GM12801 (cell line): Measurements from ENCODE around the gene KLHDC3.

Experiments used
- CTCF ChIP-seq: IDR thresholded peaks from one replicate; pipeline ENCODE4 v1.5.1; 2011; ENCODE audit warnings: control low read depth; ENCODE audit not compliant: insufficient read length; ENCODE audit errors: extremely low read depth

KLHDC3 gene

GRCh38 chr6:42981836-42982235 is 32.2 kb upstream of the KLHDC3 start:
- no peak for TF ChIP-seq CTCF

GRCh38 chr6:42984001-42984923 is 29.8 kb upstream of the KLHDC3 start, which contains the start of gene PPP2R5D:
PPP2R5D (plus strand) TSS chr6:42984570; CDS start chr6:42984678, 108 bp downstream.
- no peak for TF ChIP-seq CTCF

GRCh38 chr6:42984924-42985475 is 29.0 kb upstream of the KLHDC3 start:
- no peak for TF ChIP-seq CTCF

GRCh38 chr6:42987533-42988451 is 26.3 kb upstream of the KLHDC3 start:
- no peak for TF ChIP-seq CTCF

GRCh38 chr6:42988486-42989020 is 25.5 kb upstream of the KLHDC3 start:
- no peak for TF ChIP-seq CTCF

- TF ChIP-seq CTCF, result no peak
Observed at GRCh38 chr6:42989923-42990322, 24.1 kb upstream of the KLHDC3 start.
